ENCODE data around the gene TAGAP.
"Not testable (repeated sequence)": the region's sequence is repeated elsewhere in the genome, so short reads cannot be mapped to it uniquely, and the experiment has no call there.

The TAGAP gene

GRCh38 chr6:159043947-159044346, 844 bp downstream of the TAGAP start:
- no peak for DNase-seq (ENCODE audit: low read depth)

GRCh38 chr6:159043251-159043650, 1.5 kb downstream of the TAGAP start:
- DNase-seq (ENCODE audit: low read depth), result no peak

GRCh38 chr6:159042826-159043181, 2.0 kb downstream of the TAGAP start:
- DNase-seq (ENCODE audit: low read depth), result no peak

GRCh38 chr6:159042003-159042825, 2.6 kb downstream of the TAGAP start:
- peak; percentile 19 for DNase-seq (ENCODE audit: low read depth)

GRCh38 chr6:159041181-159041580, 3.6 kb downstream of the TAGAP start:
- no peak for DNase-seq (ENCODE audit: low read depth)

- DNase-seq (ENCODE audit: low read depth), result no peak
These were observed 4.9 kb downstream of the TAGAP start for GRCh38 chr6:159039885-159040258.

GRCh38 chr6:159038914-159039884, 5.6 kb downstream of the TAGAP start:
- no peak for DNase-seq (ENCODE audit: low read depth)

- not testable (repeated sequence) for DNase-seq (ENCODE audit: low read depth)
These were observed 6.5 kb downstream of the TAGAP start for GRCh38 chr6:159038318-159038717.

- DNase-seq (ENCODE audit: low read depth), result no peak
These were observed 7.0 kb downstream of the TAGAP start for GRCh38 chr6:159037756-159038290.

- no peak for DNase-seq (ENCODE audit: low read depth)
These were observed 8.1 kb downstream of the TAGAP start for GRCh38 chr6:159036673-159037072.

GRCh38 chr6:159035891-159036290, 8.9 kb downstream of the TAGAP start:
- DNase-seq (ENCODE audit: low read depth), result no peak

- DNase-seq (ENCODE audit: low read depth), result no peak
These were observed 11.4 kb downstream of the TAGAP start for GRCh38 chr6:159033160-159034049.

GRCh38 chr6:159031846-159032245, 12.9 kb downstream of the TAGAP start:
- no peak for DNase-seq (ENCODE audit: low read depth)

GRCh38 chr6:159030168-159030567, 14.6 kb downstream of the TAGAP start:
- no peak for DNase-seq (ENCODE audit: low read depth)

- not testable (repeated sequence) for DNase-seq (ENCODE audit: low read depth)
These were observed 19.6 kb downstream of the TAGAP start for GRCh38 chr6:159025224-159025623.

GRCh38 chr6:159023893-159024292, 20.9 kb downstream of the TAGAP start:
- DNase-seq (ENCODE audit: low read depth), result no peak

GRCh38 chr6:159020011-159020410, 24.8 kb downstream of the TAGAP start:
- no peak for DNase-seq (ENCODE audit: low read depth)

GRCh38 chr6:159017757-159018559, 26.8 kb downstream of the TAGAP start:
- DNase-seq (ENCODE audit: low read depth), result no peak

GRCh38 chr6:159014406-159014805, 30.4 kb downstream of the TAGAP start:
- no peak for DNase-seq (ENCODE audit: low read depth)

- no peak for DNase-seq (ENCODE audit: low read depth)
These were observed 31.6 kb downstream of the TAGAP start for GRCh38 chr6:159013229-159013628.

- no peak for DNase-seq (ENCODE audit: low read depth)
These were observed 32.6 kb downstream of the TAGAP start for GRCh38 chr6:159012201-159012600.

Measured in fibroblast of gingiva (primary cell).